Neural cell (in vitro differentiated cells): ENCODE data around the gene RASGRP4. TPM values are rescaled to one million over a fixed set of nuclear protein-coding genes. Genes with fewer than 3 reads are reported as not detected.

Experiments
- H2AFZ ChIP-seq: fragments of 200-600, 300-800 bp; sonication (generic), shearing (Covaris generic); 2 replicates; pipeline ENCODE4 v1.6.0; 2014; ENCODE audit warnings: low read depth, mild to moderate bottlenecking, antibody characterized with exemption, low read length, moderate library complexity
- H3F3A ChIP-seq: fragments of 200-600 bp; shearing (Covaris generic); 2 replicates; pipeline ENCODE4 v1.6.1; 2016; ENCODE audit warnings: mild to moderate bottlenecking, moderate library complexity, mixed read lengths, antibody characterized with exemption, low read length; ENCODE audit not compliant: insufficient read depth, poor library complexity, severe bottlenecking
- H3K27ac ChIP-seq: fragments of 200-600, 300-800 bp; sonication (generic), shearing (Covaris generic); 2 replicates; pipeline ENCODE4 v1.5.1; 2014; ENCODE audit warnings: mild to moderate bottlenecking, low read length, moderate library complexity
- H3K27me3 ChIP-seq: fragments of 300-800, 200-600 bp; sonication (generic), shearing (Covaris generic); 2 replicates; pipeline ENCODE4 v1.6.0; 2014; ENCODE audit warnings: mild to moderate bottlenecking, low read depth, low read length, moderate library complexity; ENCODE audit not compliant: insufficient read depth
- H3K36me3 ChIP-seq: fragments of 300-800, 200-600 bp; sonication (generic), shearing (Covaris generic); 2 replicates; pipeline ENCODE4 v1.5.1; 2014; ENCODE audit warnings: mild to moderate bottlenecking, antibody characterized with exemption, low read length, moderate library complexity; ENCODE audit not compliant: insufficient read depth
- H3K4me2 ChIP-seq: fragments of 300-800, 200-600 bp; sonication (generic), shearing (Covaris generic); 2 replicates; pipeline ENCODE4 v1.6.0; 2014; ENCODE audit warnings: mild to moderate bottlenecking, low read length
- H3K4me3 ChIP-seq: fragments of 300-800, 200-600 bp; sonication (generic), shearing (Covaris generic); 2 replicates; pipeline ENCODE4 v1.5.1; 2014; ENCODE audit warnings: mild to moderate bottlenecking, low read length, moderate library complexity
- H3K79me2 ChIP-seq: fragments of 200-600 bp; shearing (Covaris generic); replicated peaks from 2 replicates; pipeline ENCODE4 v1.6.0; 2014; ENCODE audit warnings: mild to moderate bottlenecking, low read length, moderate library complexity; ENCODE audit not compliant: insufficient read depth
- H3K9ac ChIP-seq: fragments of 300-800, 200-600 bp; sonication (generic), shearing (Covaris generic); 2 replicates; pipeline ENCODE4 v1.6.1; 2016; ENCODE audit warnings: mild to moderate bottlenecking, low read length, mixed read lengths
- H3K9me2 ChIP-seq: fragments of 200-600 bp; shearing (Covaris generic); 2 replicates; pipeline ENCODE4 v1.6.1; 2016; ENCODE audit warnings: mild to moderate bottlenecking, low read length, mixed read lengths; ENCODE audit not compliant: insufficient read depth
- H3K9me3 ChIP-seq: fragments of 200-600, 300-800 bp; sonication (generic), shearing (Covaris generic); 2 replicates; pipeline ENCODE4 v1.6.1; 2016; ENCODE audit warnings: mild to moderate bottlenecking, mixed run types, low read length, moderate library complexity, mixed read lengths
- H4K20me1 ChIP-seq: fragments of 200-600 bp; shearing (Covaris generic); 2 replicates; pipeline ENCODE4 v1.6.1; 2016; ENCODE audit warnings: mild to moderate bottlenecking, mixed run types; ENCODE audit not compliant: insufficient read depth
- CTCF ChIP-seq: fragments of 450-650 bp; IDR thresholded peaks from 2 replicates; pipeline ENCODE4 v1.5.1; 2014; ENCODE audit warnings: antibody characterized with exemption, mild to moderate bottlenecking, moderate library complexity; ENCODE audit not compliant: poor library complexity, severe bottlenecking
- EP300 ChIP-seq: fragments of 450-650 bp; conservative IDR thresholded peaks from 2 replicates; pipeline ENCODE4 v1.6.1; 2014; ENCODE audit warnings: antibody characterized with exemption, mild to moderate bottlenecking, moderate library complexity; ENCODE audit not compliant: poor library complexity, severe bottlenecking
- EZH2 ChIP-seq: fragments of 200-600, 300-800 bp; shearing (Covaris generic), sonication (generic); IDR thresholded peaks from 2 replicates; pipeline ENCODE4 v1.6.1; 2014; ENCODE audit warnings: antibody characterized with exemption, low read length, borderline replicate concordance, mild to moderate bottlenecking; ENCODE audit not compliant: insufficient read depth, poor library complexity, severe bottlenecking
- MXI1 ChIP-seq: fragments of 450-650 bp; conservative IDR thresholded peaks from 2 replicates; pipeline ENCODE4 v1.6.1; 2014; ENCODE audit warnings: antibody characterized with exemption, mild to moderate bottlenecking; ENCODE audit not compliant: poor library complexity, severe bottlenecking
- POLR2AphosphoS5 ChIP-seq: IDR thresholded peaks from 2 replicates; pipeline ENCODE4 v1.6.1; 2012
- RAD21 ChIP-seq: fragments of 450-650 bp; conservative IDR thresholded peaks from 2 replicates; pipeline ENCODE4 v1.6.1; 2014; ENCODE audit warnings: antibody characterized with exemption, mild to moderate bottlenecking, moderate library complexity
- REST ChIP-seq: IDR thresholded peaks from 2 replicates; pipeline ENCODE4 v1.6.1; 2012; ENCODE audit warnings: borderline replicate concordance
- SMC3 ChIP-seq: fragments of 450-650 bp; conservative IDR thresholded peaks from 2 replicates; pipeline ENCODE4 v1.6.1; 2014; ENCODE audit warnings: antibody characterized with exemption, mild to moderate bottlenecking, moderate library complexity; ENCODE audit not compliant: poor library complexity
- TAF1 ChIP-seq: IDR thresholded peaks from 2 replicates; pipeline ENCODE4 v1.6.1; 2012; ENCODE audit warnings: low read depth
- polyA plus RNA-seq: library from polyadenylated mRNA; depleted of rRNA; stranded (reverse); fragments of >200 nt; gene quantifications from 2 replicates; pipeline ENCODE4 v1.2.3, GENCODE V29; 2014

Gene RASGRP4
- polyA plus RNA-seq, 1 donor from 2014 or later: not detected

GRCh38 chr19:38409631-38410133, 16.3 kb downstream of the RASGRP4 start:
- Histone ChIP-seq H3K27me3 (no peaks in the 10 kb centered on the region), H3K36me3 (no peaks in the 10 kb centered on the region), H3K4me3 (no peak overlapping the region), H3K79me2 (no peaks in the 10 kb centered on the region), H3K9me2 (no peaks in the 10 kb centered on the region), H3K9me3 (no peaks in the 10 kb centered on the region), H3F3A (no peaks in the 10 kb centered on the region), H3K4me2 (no peak overlapping the region), H3K9ac (no peak overlapping the region), H3K27ac (no peak overlapping the region), H2AFZ (no peak overlapping the region), H4K20me1 (no peaks in the 10 kb centered on the region)
- TF ChIP-seq EP300: no peak
- TF ChIP-seq EZH2: no peak
- TF ChIP-seq RAD21: no peak
- no peak for TF ChIP-seq MXI1
- no peak for TF ChIP-seq CTCF
- TF ChIP-seq TAF1: no peak
- no peak for TF ChIP-seq SMC3
- no peak for TF ChIP-seq POLR2AphosphoS5
- TF ChIP-seq REST: no peak

DNA sequence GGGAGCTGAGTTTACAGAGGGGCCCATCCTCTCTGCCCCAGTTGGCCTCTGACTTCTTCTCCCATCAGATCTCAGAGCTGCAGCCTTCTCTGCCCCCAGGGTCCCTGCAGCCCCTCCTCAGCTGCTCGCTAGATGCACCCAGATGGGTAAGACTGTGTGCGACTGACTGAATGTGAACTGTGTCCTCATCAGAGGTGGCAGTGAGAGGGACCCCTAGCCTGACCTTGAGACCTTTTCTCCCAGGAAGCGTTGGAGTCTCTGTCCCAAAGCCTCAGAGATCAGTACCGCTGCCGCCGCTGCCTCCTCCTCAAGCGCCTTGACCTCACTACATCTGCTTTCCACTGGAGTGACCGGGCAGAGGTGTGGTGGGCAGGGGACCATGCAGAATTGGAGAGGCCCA, 20.7 kb downstream of the RASGRP4 start:
- Histone ChIP-seq H3K79me2 (no peaks in the 10 kb centered on the region), H3K9ac (no peak overlapping the region), H3K27me3 (no peaks in the 10 kb centered on the region)

More for the DNA sequence above, 20.7 kb downstream of the RASGRP4 start:
- Histone ChIP-seq H3K4me2 (no peak overlapping the region), H3K9me2 (no peaks in the 10 kb centered on the region), H4K20me1 (no peaks in the 10 kb centered on the region), H3F3A (peaks cover 3% of the 10 kb centered on the region), H3K36me3 (no peaks in the 10 kb centered on the region), H3K27ac (no peak overlapping the region), H3K9me3 (no peaks in the 10 kb centered on the region), H3K4me3 (no peak overlapping the region), H2AFZ (no peak overlapping the region)
- no peak for TF ChIP-seq POLR2AphosphoS5
- no peak for TF ChIP-seq SMC3
- no peak for TF ChIP-seq EZH2
- no peak for TF ChIP-seq CTCF
- TF ChIP-seq RAD21: no peak
- TF ChIP-seq EP300: no peak
- TF ChIP-seq MXI1: no peak
- TF ChIP-seq TAF1: no peak
- TF ChIP-seq REST: no peak
